RWPE2 (cell line): Measurements from ENCODE around the gene CFHR2.
"Not testable (repeated sequence)": the region's sequence is repeated elsewhere in the genome, so short reads cannot be mapped to it uniquely, and the experiment has no call there.

Experiments used
- ATAC-seq: fragments of 200-7000 bp; cut with Tn5 transposase; 3 replicates; pipeline ENCODE4 v1.9.1; 2021; ENCODE audit warnings: low read depth
- DNase-seq: peaks from one replicate; pipeline ENCODE4 v3.0.0-alpha.2; 2020; ENCODE audit warnings: low spot score
- H3K27ac ChIP-seq: fragments of 450-650 bp; 2 replicates; pipeline ENCODE4 v1.5.1; 2017; ENCODE audit warnings: mild to moderate bottlenecking; ENCODE audit not compliant: poor library complexity, severe bottlenecking
- H3K27me3 ChIP-seq: fragments of 250-450 bp; sonication (Bioruptor Pico); 2 replicates; pipeline ENCODE4 v1.5.1; 2021; ENCODE audit warnings: mild to moderate bottlenecking, moderate library complexity; ENCODE audit not compliant: insufficient read depth, poor library complexity, severe bottlenecking
- H3K36me3 ChIP-seq: fragments of 250-450 bp; sonication (Bioruptor Pico); 2 replicates; pipeline ENCODE4 v1.5.1; 2020; ENCODE audit warnings: low read depth, mild to moderate bottlenecking, moderate library complexity
- H3K4me1 ChIP-seq: fragments of 250-450 bp; sonication (Bioruptor Pico); 2 replicates; pipeline ENCODE4 v1.5.1; 2021; ENCODE audit warnings: mild to moderate bottlenecking, moderate library complexity; ENCODE audit not compliant: insufficient read depth, poor library complexity, severe bottlenecking
- H3K4me3 ChIP-seq: fragments of 250-450 bp; sonication (Bioruptor Pico); 2 replicates; pipeline ENCODE4 v1.5.1; 2021; ENCODE audit warnings: mild to moderate bottlenecking, moderate library complexity; ENCODE audit not compliant: severe bottlenecking
- H3K9me3 ChIP-seq: fragments of 250-450 bp; sonication (Bioruptor Pico); 2 replicates; pipeline ENCODE4 v1.5.1; 2021; ENCODE audit warnings: mild to moderate bottlenecking, moderate library complexity; ENCODE audit not compliant: severe bottlenecking
- TF ChIP-seq, protein P1 (sequence below): fragments of 450-650 bp; IDR thresholded peaks from one replicate; pipeline ENCODE4 v1.5.1; 2017; ENCODE audit warnings: mild to moderate bottlenecking, moderate library complexity; ENCODE audit not compliant: poor library complexity, severe bottlenecking

CFHR2 gene

GRCh38 chr1:196933531-196934189 is 9.9 kb upstream of the CFHR2 start:
- ATAC-seq (no peak; the same call in 2 of the 3 replicates), DNase-seq (no peak)
- no peaks in the 10 kb centered on the region for H3K27me3 ChIP-seq
- H3K9me3 ChIP-seq: no peaks in the 10 kb centered on the region
- no peaks in the 10 kb centered on the region for H3K36me3 ChIP-seq
- TF ChIP-seq, protein P1, sequence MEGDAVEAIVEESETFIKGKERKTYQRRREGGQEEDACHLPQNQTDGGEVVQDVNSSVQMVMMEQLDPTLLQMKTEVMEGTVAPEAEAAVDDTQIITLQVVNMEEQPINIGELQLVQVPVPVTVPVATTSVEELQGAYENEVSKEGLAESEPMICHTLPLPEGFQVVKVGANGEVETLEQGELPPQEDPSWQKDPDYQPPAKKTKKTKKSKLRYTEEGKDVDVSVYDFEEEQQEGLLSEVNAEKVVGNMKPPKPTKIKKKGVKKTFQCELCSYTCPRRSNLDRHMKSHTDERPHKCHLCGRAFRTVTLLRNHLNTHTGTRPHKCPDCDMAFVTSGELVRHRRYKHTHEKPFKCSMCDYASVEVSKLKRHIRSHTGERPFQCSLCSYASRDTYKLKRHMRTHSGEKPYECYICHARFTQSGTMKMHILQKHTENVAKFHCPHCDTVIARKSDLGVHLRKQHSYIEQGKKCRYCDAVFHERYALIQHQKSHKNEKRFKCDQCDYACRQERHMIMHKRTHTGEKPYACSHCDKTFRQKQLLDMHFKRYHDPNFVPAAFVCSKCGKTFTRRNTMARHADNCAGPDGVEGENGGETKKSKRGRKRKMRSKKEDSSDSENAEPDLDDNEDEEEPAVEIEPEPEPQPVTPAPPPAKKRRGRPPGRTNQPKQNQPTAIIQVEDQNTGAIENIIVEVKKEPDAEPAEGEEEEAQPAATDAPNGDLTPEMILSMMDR: no peak
- no peak overlapping the region for H3K27ac ChIP-seq
- H3K4me1 ChIP-seq: no peaks in the 10 kb centered on the region
- H3K4me3 ChIP-seq: no peak overlapping the region

- not testable (repeated sequence) for H3K36me3 ChIP-seq, H3K27ac ChIP-seq, H3K4me3 ChIP-seq, ATAC-seq, H3K27me3 ChIP-seq, H3K4me1 ChIP-seq, DNase-seq, H3K9me3 ChIP-seq
These were observed 2.1 kb upstream of the CFHR2 start for GRCh38 chr1:196941474-196941873.

DNA sequence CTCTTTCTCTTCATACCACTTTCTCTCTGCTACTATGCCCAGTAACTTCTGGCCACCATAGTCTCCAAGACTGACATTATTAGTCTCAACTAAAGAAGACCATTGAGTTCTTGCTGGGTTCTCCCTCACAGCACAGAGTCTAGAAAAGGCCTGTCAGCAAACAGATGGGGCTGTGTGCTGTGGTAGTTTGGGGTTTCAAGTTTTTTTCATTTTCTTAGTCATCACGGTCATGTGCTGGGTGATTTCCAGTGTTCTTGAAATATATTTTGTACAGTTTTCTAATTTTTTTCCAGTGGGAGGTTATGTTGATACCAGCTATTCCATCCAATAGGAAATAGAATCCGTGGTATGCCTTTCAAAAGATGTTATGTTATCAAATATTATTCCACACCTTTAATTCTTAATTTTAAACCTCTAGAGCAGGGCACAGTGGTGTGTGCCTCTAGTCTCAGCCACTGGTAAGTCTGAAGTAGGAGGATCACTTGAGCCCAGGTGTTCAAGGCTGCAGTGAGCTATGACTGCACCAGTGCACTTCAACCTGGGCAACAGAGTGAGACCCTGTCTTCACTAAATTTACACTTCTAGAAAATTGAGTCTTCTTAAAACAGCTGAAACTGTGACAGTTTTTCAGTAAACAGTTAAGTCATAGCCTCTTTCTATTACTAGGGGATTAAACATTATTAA is 8.3 kb downstream of the CFHR2 start:
- Histone ChIP-seq H3K27ac (no peak overlapping the region), H3K27me3 (no peaks in the 10 kb centered on the region), H3K9me3 (no peaks in the 10 kb centered on the region), H3K4me1 (no peaks in the 10 kb centered on the region), H3K36me3 (no peaks in the 10 kb centered on the region), H3K4me3 (no peak overlapping the region)
- ATAC-seq (no peak), DNase-seq (no peak)
- TF ChIP-seq, protein P1: no peak

GRCh38 chr1:196954778-196955177 is 11.2 kb downstream of the CFHR2 start:
- no peaks in the 10 kb centered on the region for H3K9me3 ChIP-seq
- no peak overlapping the region for H3K4me3 ChIP-seq
- ATAC-seq: no peak
- TF ChIP-seq, protein P1: no peak
- no peaks in the 10 kb centered on the region for H3K36me3 ChIP-seq
- no peak for DNase-seq
- H3K27me3 ChIP-seq: no peaks in the 10 kb centered on the region
- no peaks in the 10 kb centered on the region for H3K4me1 ChIP-seq
- H3K27ac ChIP-seq: no peak overlapping the region

DNA sequence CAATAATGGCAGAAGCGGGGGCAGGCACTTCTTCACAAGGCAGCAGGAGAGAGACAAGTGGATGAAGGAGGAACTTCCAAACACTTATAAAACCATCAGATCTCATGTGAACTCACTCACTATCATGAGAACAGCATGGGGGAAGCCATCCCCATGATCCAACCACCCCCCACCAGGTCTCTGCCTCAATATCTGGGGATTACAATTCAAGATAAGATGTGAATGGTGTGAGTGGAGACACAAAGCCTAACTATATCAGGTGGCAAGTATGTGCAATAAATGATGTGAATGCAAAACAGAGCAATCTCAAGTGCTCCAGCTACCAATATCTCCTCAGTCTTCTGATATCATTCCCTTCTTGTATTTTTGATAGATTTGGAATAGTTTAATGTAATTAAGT is 12.4 kb downstream of the CFHR2 start:
- H3K4me1 ChIP-seq: no peaks in the 10 kb centered on the region
- DNase-seq: no peak
- H3K27me3 ChIP-seq: no peaks in the 10 kb centered on the region
- ATAC-seq: no peak
- H3K36me3 ChIP-seq: no peaks in the 10 kb centered on the region
- H3K4me3 ChIP-seq: no peak overlapping the region
- no peaks in the 10 kb centered on the region for H3K9me3 ChIP-seq
- no peak overlapping the region for H3K27ac ChIP-seq
- TF ChIP-seq, protein P1: no peak
